Measurements from ENCODE around the gene SEZ6. TPM values are rescaled to one million over a fixed set of nuclear protein-coding genes. Genes with fewer than 3 reads are reported as not detected.

The SEZ6 gene
- polyA plus RNA-seq, 3 donors: 0.17 to 0.33 (median 0.18) TPM

GRCh38 chr17:28908640-28909167 lies 97.1 kb downstream of the SEZ6 start:
- Mint-ChIP-seq H3K36me3 (peaks cover 76% of the 10 kb centered on the region in 2 donors), H3K27me3 (ENCODE audit: low read depth in 3 of 3) (peaks cover 0 to 2% (median 0%) of the 10 kb centered on the region in 3 donors)

More at GRCh38 chr17:28908640-28909167, 97.1 kb downstream of the SEZ6 start:
- Histone ChIP-seq H3K79me2 (ENCODE audit: insufficient read depth, low read length) (peaks cover 7% of the 10 kb centered on the region), H3K4me1 (ENCODE audit: control insufficient read depth in 1 of 2, insufficient read depth in 2 of 2, low read length in 2 of 2) (peaks cover 0 to under 1% of the 10 kb centered on the region in 2 donors), H4K20me1 (ENCODE audit: insufficient read depth, low read length) (peaks cover 68% of the 10 kb centered on the region), H3K4me2 (replicated peaks; ENCODE audit: extremely low read depth, low read length, poor library complexity, severe bottlenecking) (no peak overlapping the region), H3K4me3 (replicated peaks in 1 of 3; ENCODE audit: low read depth in 2 of 3, low read length in 3 of 3) (no peak overlapping the region), H3K9ac (ENCODE audit: insufficient read depth, low read length, poor library complexity, severe bottlenecking) (no peak overlapping the region), H3K27ac (ENCODE audit: low read depth in 1 of 2, low read length in 2 of 2) (no peak overlapping the region), H3K36me3 (replicated peaks in 1 of 2; ENCODE audit: control insufficient read depth in 1 of 2, insufficient read depth in 2 of 2, low read length in 2 of 2) (peaks cover 80 to 82% of the 10 kb centered on the region in 2 donors), H2AFZ (ENCODE audit: insufficient read depth, low read depth, low read length, poor library complexity, severe bottlenecking) (no peak overlapping the region), H3K27me3 (ENCODE audit: control insufficient read depth in 2 of 2, insufficient read depth in 2 of 2, low read length in 2 of 2) (no peaks in the 10 kb centered on the region), H3K9me3 (replicated peaks in 1 of 2; ENCODE audit: control insufficient read depth in 1 of 2, insufficient read depth in 1 of 2, low read length in 2 of 2) (no peaks in the 10 kb centered on the region)
- no peak for TF ChIP-seq CTCF (IDR thresholded peaks at IDR 0.05)
- peaks cover 3% of the 10 kb centered on the region for H3K4me1 Mint-ChIP-seq
- no peak for DNase-seq
- H3K27ac Mint-ChIP-seq: peak overlapping the region in 4 of 7 donors; percentile 7 to 44 (median 22)
- H3K9me3 Mint-ChIP-seq: no peaks in the 10 kb centered on the region
- intact Hi-C loops (cut with micrococcal nuclease): loop anchor here in 1 of 2 donors (10.0 kb wide), 1 partner anchor 206 kb away; no protein-coding TSS in a partner anchor
- H3K4me3 Mint-ChIP-seq: no peak overlapping the region
- WGBS (ENCODE audit: insufficient coverage): 100% methylated on average over 3 of the region's 6 CpGs

Data from CD14-positive monocyte (primary cell).